IMR-90 (cell line): ENCODE results near the gene CDH23.

ENCODE experiments used
- CEBPB ChIP-seq: IDR thresholded peaks from 2 replicates; pipeline ENCODE4 v1.6.1; 2012; ENCODE audit warnings: low read depth, low read length, improper control_type of control experiment
- CTCF ChIP-seq: conservative IDR thresholded peaks from 2 replicates; pipeline ENCODE4 v1.5.1; 2012; ENCODE audit warnings: mild to moderate bottlenecking, low read depth, low read length, improper control_type of control experiment
- FOS ChIP-seq: fragments of 150-350 bp; IDR thresholded peaks from 2 replicates; pipeline ENCODE4 v1.6.1; 2016; ENCODE audit warnings: low read depth, low read length
- MAFK ChIP-seq: IDR thresholded peaks from 2 replicates; pipeline ENCODE4 v1.6.1; 2012; ENCODE audit warnings: low read depth, low read length, improper control_type of control experiment
- MAZ ChIP-seq: IDR thresholded peaks from 2 replicates; pipeline ENCODE4 v1.6.1; 2012; ENCODE audit warnings: low read depth, mild to moderate bottlenecking, low read length, improper control_type of control experiment, moderate library complexity, borderline replicate concordance
- MXI1 ChIP-seq: IDR thresholded peaks from 2 replicates; pipeline ENCODE4 v1.6.1; 2012; ENCODE audit warnings: low read depth, mild to moderate bottlenecking, low read length, moderate library complexity, borderline replicate concordance
- POLR2A ChIP-seq: IDR thresholded peaks from 2 replicates; pipeline ENCODE4 v1.6.1; 2012; ENCODE audit warnings: mild to moderate bottlenecking, low read depth, low read length
- RAD21 ChIP-seq: IDR thresholded peaks from 2 replicates; pipeline ENCODE4 v1.6.1; 2012; ENCODE audit warnings: low read length, improper control_type of control experiment
- RCOR1 ChIP-seq: IDR thresholded peaks from 2 replicates; pipeline ENCODE4 v1.6.1; 2012; ENCODE audit warnings: mild to moderate bottlenecking, low read length, improper control_type of control experiment; ENCODE audit not compliant: insufficient replicate concordance
- SMC3 ChIP-seq: fragments of 150-350 bp; IDR thresholded peaks from 2 replicates; pipeline ENCODE4 v1.6.1; 2016; ENCODE audit warnings: low read depth, mild to moderate bottlenecking, antibody characterized with exemption, low read length, moderate library complexity
- USF2 ChIP-seq: fragments of 150-350 bp; IDR thresholded peaks from 2 replicates; pipeline ENCODE4 v1.6.1; 2017; ENCODE audit warnings: mild to moderate bottlenecking, antibody characterized with exemption, low read length, low read depth
- TF ChIP-seq, protein P1 (sequence below): fragments of 150-350 bp; IDR thresholded peaks from 2 replicates; pipeline ENCODE4 v1.6.1; 2016; ENCODE audit warnings: low read depth, mild to moderate bottlenecking, low read length, moderate library complexity, borderline replicate concordance

DNA sequence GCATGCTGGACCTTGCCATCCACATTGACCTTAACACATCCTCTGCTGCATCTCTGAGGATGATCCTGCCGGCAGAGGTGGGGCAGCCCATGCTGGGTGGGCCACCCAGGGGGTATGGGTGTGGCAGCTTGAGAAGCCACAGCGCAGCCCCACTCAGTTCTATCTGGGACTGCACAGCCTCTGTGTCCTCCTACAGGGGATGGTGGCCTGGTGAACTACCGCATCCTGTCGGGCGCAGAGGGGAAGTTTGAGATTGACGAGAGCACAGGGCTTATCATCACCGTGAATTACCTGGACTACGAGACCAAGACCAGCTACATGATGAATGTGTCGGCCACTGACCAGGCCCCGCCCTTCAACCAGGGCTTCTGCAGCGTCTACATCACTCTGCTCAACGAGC lies 335.1 kb downstream of the CDH23 start:
- no peak for TF ChIP-seq POLR2A
- TF ChIP-seq USF2, result no peak
- TF ChIP-seq CTCF, result no peak
- no peak for TF ChIP-seq RCOR1
- no peak for TF ChIP-seq FOS
- TF ChIP-seq, protein P1, sequence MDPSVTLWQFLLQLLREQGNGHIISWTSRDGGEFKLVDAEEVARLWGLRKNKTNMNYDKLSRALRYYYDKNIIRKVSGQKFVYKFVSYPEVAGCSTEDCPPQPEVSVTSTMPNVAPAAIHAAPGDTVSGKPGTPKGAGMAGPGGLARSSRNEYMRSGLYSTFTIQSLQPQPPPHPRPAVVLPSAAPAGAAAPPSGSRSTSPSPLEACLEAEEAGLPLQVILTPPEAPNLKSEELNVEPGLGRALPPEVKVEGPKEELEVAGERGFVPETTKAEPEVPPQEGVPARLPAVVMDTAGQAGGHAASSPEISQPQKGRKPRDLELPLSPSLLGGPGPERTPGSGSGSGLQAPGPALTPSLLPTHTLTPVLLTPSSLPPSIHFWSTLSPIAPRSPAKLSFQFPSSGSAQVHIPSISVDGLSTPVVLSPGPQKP, result no peak
- no peak for TF ChIP-seq CEBPB
- TF ChIP-seq MAFK, result no peak
- TF ChIP-seq MAZ, result no peak
- no peak for TF ChIP-seq MXI1
- no peak for TF ChIP-seq RAD21
- TF ChIP-seq SMC3, result no peak
